Endothelial cell of umbilical vein (primary cell): ENCODE data around the gene AHI1. TPM values are rescaled to one million over a fixed set of nuclear protein-coding genes. Genes with fewer than 3 reads are reported as not detected.

ENCODE experiments used
- BruUV-seq: library from RNA; stranded (reverse); fragments of 400-500 nt; replicated peaks from 2 replicates; lab custom pipeline; 2021; lab: Mats Ljungman, UMichigan
- CTCF ChIA-PET: fragments of 300-600, 350-600 bp; sonication (Branson Sonifier 250); formaldehyde crosslinking; loops from one replicate; lab custom pipeline; 2021; ENCODE audit warnings: antibody characterized with exemption, inconsistent platforms; lab: Charles Lee
- POLR2A ChIA-PET: fragments of 300-600, 350-600 bp; sonication (Branson Sonifier 250); formaldehyde crosslinking; loops from one replicate; lab custom pipeline; 2021; ENCODE audit warnings: antibody characterized with exemption, inconsistent platforms; lab: Charles Lee
- DNase-seq: peaks from one replicate; pipeline ENCODE4 v3.0.0-alpha.2; 2011; ENCODE audit warnings: low read depth, low spot score
- FAIRE-seq: peaks from 2 replicates; lab custom pipeline; 2011; peaks lifted over from hg19 to GRCh38; lab: Jason Lieb, UNC
- H2AFZ ChIP-seq: 2 replicates; pipeline ENCODE4 v1.6.0; 2012; ENCODE audit warnings: low read depth, low read length, control low read depth, inconsistent platforms
- H3K27ac ChIP-seq: 2 replicates; pipeline ENCODE4 v1.5.1; 2011; ENCODE audit warnings: low read depth, mild to moderate bottlenecking, control low read depth, low read length, moderate library complexity; ENCODE audit not compliant: insufficient read depth
- H3K27me3 ChIP-seq, 2 experiments: 2 replicates each; pipeline versions ENCODE4 v1.6.0 to v1.6.1; 2011; ENCODE audit warnings: low read length in 2 of 2, mixed read lengths in 1 of 2; ENCODE audit not compliant: control insufficient read depth in 2 of 2, insufficient read depth in 2 of 2
- H3K36me3 ChIP-seq, 2 experiments: 2 replicates in 1 of 2; 3 replicates in 1 of 2; pipeline ENCODE4 v1.5.1; 2011; ENCODE audit warnings: low read length in 2 of 2, mild to moderate bottlenecking in 1 of 2, moderate library complexity in 1 of 2; ENCODE audit not compliant: control insufficient read depth in 2 of 2, insufficient read depth in 2 of 2; ENCODE audit errors: extremely low read depth in 1 of 2
- H3K4me1 ChIP-seq: 3 replicates; pipeline ENCODE4 v1.5.1; 2011; ENCODE audit warnings: mild to moderate bottlenecking, low read length; ENCODE audit not compliant: control insufficient read depth, insufficient read depth; ENCODE audit errors: extremely low read depth
- H3K4me2 ChIP-seq: 2 replicates; pipeline ENCODE4 v1.6.1; 2011; ENCODE audit warnings: low read length, control low read depth, mixed read lengths; ENCODE audit not compliant: insufficient read depth
- H3K4me3 ChIP-seq, 3 experiments: fragments of 200-600 bp in 1 of 3; sonication (generic), shearing (Covaris generic) in 1 of 3; replicated peaks in 1 of 3; 2 replicates each; pipeline ENCODE4 v1.5.1; 2011 to 2016; ENCODE audit warnings: control low read depth in 3 of 3, low read length in 3 of 3, mild to moderate bottlenecking in 2 of 3, inconsistent platforms in 1 of 3, low read depth in 1 of 3, moderate library complexity in 1 of 3; ENCODE audit not compliant: insufficient read depth in 1 of 3
- H3K79me2 ChIP-seq: 2 replicates; pipeline ENCODE4 v1.6.0; 2012; ENCODE audit warnings: low read length, inconsistent platforms; ENCODE audit not compliant: control insufficient read depth, insufficient read depth
- H3K9ac ChIP-seq: replicated peaks from 2 replicates; pipeline ENCODE3; 2011; ENCODE audit warnings: low read length, control low read depth; ENCODE audit not compliant: insufficient read depth; ENCODE audit errors: extremely low read depth
- H3K9me1 ChIP-seq: replicated peaks from 3 replicates; pipeline ENCODE4 v1.6.0; 2011; ENCODE audit warnings: mild to moderate bottlenecking, low read length; ENCODE audit not compliant: control insufficient read depth, insufficient read depth; ENCODE audit errors: extremely low read depth
- H3K9me3 ChIP-seq: replicated peaks from 2 replicates; pipeline ENCODE4 v1.5.1; 2012; ENCODE audit warnings: low read length, inconsistent platforms; ENCODE audit not compliant: control insufficient read depth, insufficient read depth
- H4K20me1 ChIP-seq: replicated peaks from 2 replicates; pipeline ENCODE3; 2011; ENCODE audit warnings: mild to moderate bottlenecking, low read length; ENCODE audit not compliant: control insufficient read depth, insufficient read depth; ENCODE audit errors: extremely low read depth
- EZH2 ChIP-seq: IDR thresholded peaks from 2 replicates; pipeline ENCODE4 v1.6.1; 2012; ENCODE audit warnings: borderline replicate concordance, low read depth, mild to moderate bottlenecking, moderate library complexity, low read length, inconsistent platforms; ENCODE audit not compliant: severe bottlenecking
- FOS ChIP-seq: IDR thresholded peaks from 2 replicates; pipeline ENCODE4 v1.6.1; 2011; ENCODE audit warnings: mild to moderate bottlenecking, low read length, moderate library complexity, borderline replicate concordance; ENCODE audit not compliant: insufficient read depth
- GATA2 ChIP-seq: IDR thresholded peaks from 2 replicates; pipeline ENCODE4 v1.7.0; 2011; ENCODE audit warnings: low read depth, mild to moderate bottlenecking, moderate library complexity, mixed read lengths, low read length; ENCODE audit not compliant: insufficient read length, insufficient read depth
- JUN ChIP-seq: IDR thresholded peaks from 2 replicates; pipeline ENCODE4 v1.6.1; 2011; ENCODE audit warnings: borderline replicate concordance, low read depth; ENCODE audit not compliant: insufficient read length, insufficient read depth
- MAX ChIP-seq: IDR thresholded peaks from 2 replicates; pipeline ENCODE4 v1.6.1; 2011; ENCODE audit not compliant: insufficient read depth, insufficient read length
- MYC ChIP-seq: IDR thresholded peaks from one replicate; pipeline ENCODE4 v1.6.1; 2011; ENCODE audit warnings: mild to moderate bottlenecking, low read depth, low read length
- POLR2A ChIP-seq: IDR thresholded peaks from 2 replicates; pipeline ENCODE4 v1.6.1; 2012; ENCODE audit warnings: low read depth, mild to moderate bottlenecking, control low read depth, low read length
- POLR2AphosphoS5 ChIP-seq: IDR thresholded peaks from 2 replicates; pipeline ENCODE4 v1.6.1; 2012; ENCODE audit warnings: low read depth, mild to moderate bottlenecking, control low read depth, low read length, moderate library complexity; ENCODE audit not compliant: insufficient read depth
- dilution Hi-C: fragments of 300-500 bp; cut with MboI; formaldehyde crosslinking; loops from one replicate; pipeline ENCODE4 v1.15.0; 2019; ENCODE audit warnings: low sequenced_read_pairs; ENCODE audit not compliant: extremely low pct_ligation_motif_present
- intact Hi-C: fragments of 100-400 bp; cut with micrococcal nuclease; formaldehyde crosslinking; loops from one replicate; pipeline ENCODE4 v1.10.0; 2022
- polyA plus RNA-seq, 4 experiments: library from polyadenylated mRNA; depleted of rRNA in 3 of 4; stranded (reverse) in 3 of 4; unstranded in 1 of 4; fragments of >200 nt; gene quantifications; 2 replicates each; pipeline versions ENCODE4 v1.2.1 to v1.2.3, GENCODE V29; 2011 to 2012; ENCODE audit warnings: missing spikeins in 1 of 4
- total RNA-seq: library from RNA; stranded (reverse); gene quantifications from 2 replicates; pipeline ENCODE4 v1.2.3, GENCODE V29; 2021
- TF ChIP-seq, protein P1 (sequence below), 2 donors: IDR thresholded peaks; 1 replicate in 1 of 2; 2 replicates in 1 of 2; pipeline ENCODE4 v1.5.1; 2011; ENCODE audit warnings: low read length in 2 of 2, mild to moderate bottlenecking in 2 of 2, moderate library complexity in 2 of 2, control low read depth in 1 of 2, inconsistent platforms in 1 of 2, low read depth in 1 of 2; ENCODE audit not compliant: insufficient read depth in 1 of 2; ENCODE audit errors: extremely low read depth in 1 of 2

The AHI1 gene
- total and polyA plus RNA-seq, 2 donors (not counting 3 experiments of a cell fraction or from before 2014, with no cell fraction given) = 5.1 to 20.7 TPM

DNA sequence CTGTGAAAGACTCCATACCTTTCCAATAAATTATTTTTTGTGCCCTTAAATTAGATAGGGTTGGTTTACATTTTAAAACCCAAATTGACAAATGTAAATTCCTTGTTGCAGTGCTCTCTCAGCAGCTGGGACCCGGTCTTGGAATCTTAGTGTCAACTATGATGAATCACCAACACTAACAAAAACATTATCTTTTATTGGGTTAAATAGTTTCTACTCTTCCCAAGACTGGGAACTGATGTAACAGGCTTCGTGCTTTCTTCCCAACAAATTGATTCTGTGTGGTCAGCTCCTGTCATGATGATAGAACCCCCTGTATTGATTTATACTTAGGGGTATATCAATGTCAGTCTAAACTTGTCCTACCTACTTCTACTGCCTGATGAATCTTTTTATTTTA lies 23.2 kb upstream of the AHI1 start:
- Histone ChIP-seq H3K4me1 (no peaks in the 10 kb centered on the region), H3K9me1 (peaks cover 3% of the 10 kb centered on the region), H3K36me3 (no peaks in the 10 kb centered on the region), H2AFZ (no peak overlapping the region), H4K20me1 (no peaks in the 10 kb centered on the region), H3K9ac (no peak overlapping the region), H3K4me3 (no peak overlapping the region), H3K4me2 (no peak overlapping the region), H3K27me3 (no peaks in the 10 kb centered on the region), H3K27ac (no peak overlapping the region), H3K79me2 (no peaks in the 10 kb centered on the region), H3K9me3 (no peaks in the 10 kb centered on the region)
- dilution Hi-C loops (no loop called here), intact Hi-C loops (no loop called here)
- TF ChIP-seq POLR2A (no peak), JUN (no peak), GATA2 (no peak), POLR2AphosphoS5 (no peak), FOS (no peak), MAX (no peak), EZH2 (no peak), MYC (no peak)
- TF ChIP-seq, protein P1, sequence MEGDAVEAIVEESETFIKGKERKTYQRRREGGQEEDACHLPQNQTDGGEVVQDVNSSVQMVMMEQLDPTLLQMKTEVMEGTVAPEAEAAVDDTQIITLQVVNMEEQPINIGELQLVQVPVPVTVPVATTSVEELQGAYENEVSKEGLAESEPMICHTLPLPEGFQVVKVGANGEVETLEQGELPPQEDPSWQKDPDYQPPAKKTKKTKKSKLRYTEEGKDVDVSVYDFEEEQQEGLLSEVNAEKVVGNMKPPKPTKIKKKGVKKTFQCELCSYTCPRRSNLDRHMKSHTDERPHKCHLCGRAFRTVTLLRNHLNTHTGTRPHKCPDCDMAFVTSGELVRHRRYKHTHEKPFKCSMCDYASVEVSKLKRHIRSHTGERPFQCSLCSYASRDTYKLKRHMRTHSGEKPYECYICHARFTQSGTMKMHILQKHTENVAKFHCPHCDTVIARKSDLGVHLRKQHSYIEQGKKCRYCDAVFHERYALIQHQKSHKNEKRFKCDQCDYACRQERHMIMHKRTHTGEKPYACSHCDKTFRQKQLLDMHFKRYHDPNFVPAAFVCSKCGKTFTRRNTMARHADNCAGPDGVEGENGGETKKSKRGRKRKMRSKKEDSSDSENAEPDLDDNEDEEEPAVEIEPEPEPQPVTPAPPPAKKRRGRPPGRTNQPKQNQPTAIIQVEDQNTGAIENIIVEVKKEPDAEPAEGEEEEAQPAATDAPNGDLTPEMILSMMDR (IDR thresholded peaks at IDR 0.05; ENCODE audit: extremely low read depth in 1 of 2, insufficient read depth in 1 of 2, low read depth in 1 of 2, low read length in 2 of 2) = no peak
- FAIRE-seq = no peak
- no TSS peak for BruUV-seq
- DNase-seq = no peak
- ChIA-PET POLR2A (no interaction called here), CTCF (interaction anchor here (1.4 kb wide), 1 partner anchor 15 kb away, joined by 5 read pairs; no protein-coding TSS in a partner anchor)
